Stimulated activated CD8-positive, alpha-beta memory T cell treated with anti-CD3 and anti-CD28 coated beads, Interleukin-15, amount 100 ng/mL, for 48 hours (primary cell): ENCODE data around the gene COX6A2.
"Not testable (repeated sequence)": the region's sequence is repeated elsewhere in the genome, so short reads cannot be mapped to it uniquely, and the experiment has no call there.

Experiments used
- DNase-seq, 2 donors: peaks; one replicate each; pipeline ENCODE4 v3.0.0-alpha.2; 2020; ENCODE audit warnings: low read depth in 2 of 2

Gene COX6A2

DNA sequence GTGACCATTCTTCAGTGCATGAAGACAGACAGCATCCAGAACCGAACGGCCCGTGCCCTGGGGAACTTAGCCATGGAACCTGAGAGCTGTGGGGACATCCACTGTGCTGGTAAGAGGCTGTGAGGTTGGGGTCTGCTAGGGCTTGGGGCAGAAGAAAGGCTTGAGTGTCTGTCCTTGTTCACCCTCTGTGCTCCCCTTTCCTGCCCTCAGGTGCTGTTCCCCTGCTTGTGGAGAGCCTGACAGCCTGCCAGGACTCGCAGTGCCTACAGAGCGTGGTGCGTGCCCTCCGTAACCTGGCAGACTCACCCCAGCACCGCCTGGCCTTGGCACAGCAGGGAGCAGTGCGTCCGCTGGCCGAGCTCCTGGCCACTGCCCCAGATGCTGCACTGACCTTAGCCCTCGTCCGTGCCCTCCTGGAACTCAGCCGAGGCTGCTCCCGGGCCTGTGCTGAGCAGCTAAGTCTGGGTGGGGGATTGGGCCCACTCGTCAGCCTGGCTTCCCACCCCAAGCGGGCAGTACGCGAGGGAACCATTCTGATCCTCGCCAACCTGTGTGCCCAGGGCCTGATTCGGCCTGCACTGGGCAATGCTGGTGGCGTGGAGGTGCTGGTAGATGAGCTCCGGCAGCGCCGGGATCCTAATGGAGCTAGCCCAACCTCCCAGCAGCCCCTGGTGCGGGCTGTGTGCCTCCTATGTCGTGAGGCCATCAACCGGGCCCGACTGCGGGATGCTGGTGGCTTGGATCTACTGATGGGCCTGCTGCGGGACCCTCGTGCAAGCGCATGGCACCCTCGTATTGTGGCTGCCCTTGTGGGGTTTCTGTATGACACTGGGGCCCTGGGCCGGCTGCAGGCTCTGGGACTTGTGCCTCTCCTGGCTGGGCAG is 34.0 kb upstream of the COX6A2 start:
- no peak for DNase-seq

DNA sequence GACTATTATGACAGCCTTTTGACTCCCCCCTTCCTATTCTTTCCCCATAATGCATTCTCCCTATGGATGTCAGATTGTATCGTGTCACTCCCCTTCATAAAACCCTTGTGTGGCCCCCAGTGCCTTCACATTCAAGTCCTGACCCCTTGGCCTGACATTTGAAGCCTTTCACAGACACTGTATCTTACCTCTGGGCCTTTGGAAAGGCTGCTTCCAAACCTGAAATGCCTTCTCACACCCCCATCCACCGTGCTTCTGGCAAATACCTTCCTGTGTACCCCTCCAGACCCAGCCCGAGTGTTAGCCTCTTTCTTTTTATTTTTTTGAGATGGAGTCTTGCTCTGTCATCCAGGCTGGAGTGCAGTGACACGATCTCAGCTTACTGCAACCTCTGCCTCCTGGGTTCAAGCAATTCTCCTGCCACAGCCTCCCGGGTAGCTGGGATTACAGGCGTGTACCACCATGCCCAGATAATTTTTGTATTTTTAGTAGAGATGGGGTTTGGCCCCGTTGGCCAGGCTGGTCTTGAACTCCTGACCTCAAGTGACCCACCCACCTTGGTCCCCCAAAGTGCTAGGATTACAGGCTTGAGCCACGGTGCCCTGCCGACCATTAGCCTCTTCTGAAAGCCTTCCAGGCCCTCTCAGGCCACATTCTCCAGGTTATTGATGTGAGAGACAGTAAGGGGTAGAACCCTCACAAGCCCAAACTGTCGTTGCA is 33.2 kb upstream of the COX6A2 start:
- no peak for DNase-seq

DNA sequence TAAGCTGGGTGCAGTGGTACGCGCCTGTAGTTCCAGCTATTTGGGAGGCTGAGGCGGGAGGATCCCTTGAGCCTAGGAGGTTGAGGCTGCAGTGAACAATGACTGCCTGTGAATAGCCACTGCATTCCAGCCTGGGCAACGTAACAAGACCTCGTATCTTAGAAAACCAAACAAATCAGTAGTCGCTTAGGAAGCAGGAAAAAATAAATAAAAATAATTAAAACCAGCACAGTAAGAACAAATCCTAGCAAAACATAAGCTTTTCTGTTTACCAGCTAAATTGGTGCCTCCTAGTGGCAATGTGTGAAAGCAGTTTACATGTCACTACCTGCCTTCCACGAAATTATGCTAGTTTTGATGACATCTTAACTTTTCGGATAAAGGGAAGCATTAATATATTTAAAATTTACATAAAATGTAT is 32.4 kb upstream of the COX6A2 start:
- DNase-seq: no peak

DNA sequence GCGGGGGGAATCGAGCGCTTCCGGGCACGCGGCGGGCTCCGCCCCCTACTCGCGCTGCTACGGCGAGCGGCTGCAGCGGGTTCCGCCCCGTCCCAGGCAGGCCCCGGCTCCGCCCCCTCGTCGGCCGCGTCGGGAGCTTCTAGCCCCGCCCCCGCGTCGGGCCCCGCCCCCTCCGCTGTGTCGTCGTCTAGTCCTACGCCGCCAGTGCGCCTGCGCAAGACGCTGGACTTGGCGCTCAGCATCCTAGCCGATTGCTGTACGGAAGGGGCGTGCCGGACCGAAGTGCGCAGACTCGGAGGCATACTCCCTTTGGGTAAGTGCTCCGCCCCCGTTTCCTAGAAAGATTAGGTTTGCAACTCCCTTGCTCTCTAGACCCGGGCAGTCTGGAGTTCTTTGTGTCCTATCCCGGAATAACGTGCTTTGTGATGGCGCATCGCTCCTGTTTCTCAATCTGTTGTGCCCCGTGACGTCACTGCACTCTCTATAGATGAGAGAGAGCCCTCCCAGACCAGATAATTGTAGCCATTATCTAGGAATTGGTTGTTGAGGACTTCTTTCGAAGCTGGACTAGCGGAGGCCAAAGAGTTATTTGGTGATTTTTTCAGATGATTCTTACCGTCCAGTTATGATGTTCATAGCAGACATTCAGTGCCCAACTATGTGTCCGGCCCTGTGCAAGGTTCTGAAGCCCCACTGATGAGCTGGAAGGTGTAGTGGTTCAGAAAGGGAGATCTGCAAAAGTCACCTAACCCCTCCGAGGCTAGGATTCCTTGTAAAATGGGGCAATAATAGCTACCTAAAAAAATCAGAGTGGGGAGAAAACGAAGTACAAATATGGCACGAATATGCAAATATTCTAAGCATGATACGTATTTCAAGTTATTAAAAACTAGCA is 31.8 kb upstream of the COX6A2 start:
- peak; percentile 100 for DNase-seq

- DNase-seq: peak; percentile 94 to 97
Measured at GRCh38 chr16:31458844-31459686, 30.9 kb upstream of the COX6A2 start, which contains the start of gene ARMC5. Gene ARMC5 (plus strand): TSS chr16:31459501. CDS start chr16:31459525, 24 bp downstream.

- DNase-seq: peak in 1 of 2 donors; percentile 43
Measured at GRCh38 chr16:31458073-31458843, 30.1 kb upstream of the COX6A2 start.

GRCh38 chr16:31456988-31457360 is 28.8 kb upstream of the COX6A2 start:
- no peak for DNase-seq

GRCh38 chr16:31455601-31456314 is 27.6 kb upstream of the COX6A2 start:
- DNase-seq: no peak

DNA sequence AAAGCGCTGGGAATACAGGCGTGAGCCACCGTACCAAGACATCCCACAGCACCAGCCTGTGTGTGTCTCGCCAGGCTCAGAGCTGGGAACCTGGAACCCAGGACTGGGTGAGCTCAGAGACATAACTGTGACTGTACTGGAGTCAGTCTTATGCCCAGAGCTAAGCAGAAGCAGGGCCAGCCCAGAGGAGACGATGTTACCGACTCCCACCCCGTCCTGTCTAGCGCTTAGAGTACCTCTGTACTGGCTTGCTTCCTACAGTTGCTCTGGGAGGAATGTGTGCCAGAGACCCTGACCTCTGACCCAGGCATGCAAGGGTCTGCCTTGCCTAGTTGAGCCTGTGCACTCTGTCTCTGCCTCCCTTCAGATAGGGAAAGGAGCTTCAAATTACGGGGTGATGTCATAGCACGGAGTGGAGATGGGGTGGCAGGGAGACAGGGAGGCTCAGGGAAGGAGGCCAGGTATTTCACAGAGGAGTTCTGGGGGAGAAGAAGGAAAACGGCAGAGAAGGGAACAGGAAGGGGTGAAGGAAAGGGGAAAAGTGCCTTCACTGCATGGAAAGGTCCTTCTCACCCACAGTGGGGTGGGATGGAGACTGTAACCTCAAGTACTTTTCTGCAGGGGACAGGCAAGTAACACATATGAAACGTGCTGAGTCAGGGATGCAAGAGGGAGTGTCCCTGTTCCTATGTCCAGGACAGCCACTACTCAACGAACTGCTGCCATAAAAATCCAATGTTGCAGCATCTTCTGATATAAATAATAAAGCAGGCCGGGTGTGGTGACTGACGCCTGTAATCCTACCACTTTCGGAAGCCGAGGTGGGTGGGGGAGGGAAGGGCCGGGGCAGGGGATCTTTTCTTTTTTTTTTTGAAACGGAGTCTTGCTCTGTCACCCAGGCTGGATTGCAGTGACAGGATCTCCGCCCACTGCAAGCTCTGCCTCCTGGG is 25.4 kb upstream of the COX6A2 start:
- no peak for DNase-seq

- DNase-seq: no peak
Measured at GRCh38 chr16:31452631-31453106, 24.5 kb upstream of the COX6A2 start.

GRCh38 chr16:31451681-31452351 is 23.7 kb upstream of the COX6A2 start:
- DNase-seq: no peak

DNA sequence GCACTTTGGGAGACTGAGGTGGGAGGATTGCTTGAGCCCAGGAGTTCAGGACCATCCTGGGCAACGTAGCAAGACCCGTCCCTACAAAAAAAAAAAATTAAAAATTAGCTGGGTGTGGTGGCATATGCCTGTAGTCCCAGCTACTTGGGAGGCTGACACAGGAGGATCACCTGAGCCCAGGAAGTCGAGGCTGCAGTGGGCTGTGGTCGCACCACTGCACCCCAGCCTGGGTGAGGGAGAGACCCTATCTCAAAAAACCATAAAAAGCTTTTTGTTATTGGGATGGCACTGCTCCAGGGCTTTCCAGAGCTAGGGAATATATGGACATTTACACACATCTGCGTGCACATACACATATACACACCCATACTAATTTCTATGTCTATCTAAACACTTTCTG is 23.0 kb upstream of the COX6A2 start:
- no peak for DNase-seq

DNA sequence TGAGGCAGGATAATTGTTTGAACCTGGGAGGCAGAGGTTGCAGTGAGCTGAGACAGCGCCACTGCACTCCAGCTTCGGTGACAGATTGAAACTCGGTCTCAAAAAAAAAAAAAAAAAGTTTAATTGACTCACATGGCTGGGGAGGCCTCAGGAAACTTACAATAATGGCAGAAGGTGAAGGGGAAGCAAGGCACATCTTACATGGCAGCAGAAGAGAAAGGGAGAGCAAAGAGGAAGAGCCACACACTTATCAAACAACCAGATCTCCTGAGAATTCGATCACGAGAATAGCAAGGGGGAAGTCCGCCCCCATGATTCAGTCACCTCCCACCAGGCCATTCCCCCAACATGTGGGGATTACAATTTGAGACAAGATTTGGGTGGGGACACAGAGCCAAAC is 17.8 kb upstream of the COX6A2 start:
- DNase-seq: not testable (repeated sequence)

GRCh38 chr16:31441956-31442355 is 13.8 kb upstream of the COX6A2 start:
- DNase-seq: no peak

DNA sequence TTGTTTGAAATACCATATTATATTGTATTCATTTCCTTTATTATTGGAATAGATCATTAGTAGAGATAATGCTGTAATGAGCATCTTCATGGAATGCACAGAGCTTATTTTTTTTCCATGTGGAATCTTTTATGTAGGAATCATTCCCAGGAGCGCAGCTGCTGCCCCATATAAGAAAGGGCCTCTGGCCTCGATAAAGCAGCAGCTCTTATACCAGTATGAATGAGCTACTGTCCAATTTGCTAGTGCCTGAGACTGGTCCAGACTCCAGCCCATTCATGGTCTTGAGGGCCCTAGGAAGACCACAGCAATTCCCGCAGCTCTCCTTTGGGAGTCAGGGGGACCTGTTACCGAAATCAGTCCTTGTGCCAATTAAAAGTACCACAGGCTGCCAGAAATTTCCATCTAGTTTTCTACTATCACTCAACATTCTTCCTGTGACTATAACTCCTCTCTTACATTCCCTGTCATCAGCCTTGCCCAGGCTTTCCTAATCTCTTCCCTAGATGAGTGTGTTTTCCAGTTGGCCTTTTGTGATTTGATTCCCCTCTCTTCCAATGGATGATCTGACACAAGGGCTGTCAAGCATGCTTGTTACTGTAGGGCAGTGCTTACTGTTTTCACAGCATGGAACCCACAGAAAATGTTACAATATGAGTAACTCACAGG is 12.5 kb upstream of the COX6A2 start:
- DNase-seq: no peak

DNA sequence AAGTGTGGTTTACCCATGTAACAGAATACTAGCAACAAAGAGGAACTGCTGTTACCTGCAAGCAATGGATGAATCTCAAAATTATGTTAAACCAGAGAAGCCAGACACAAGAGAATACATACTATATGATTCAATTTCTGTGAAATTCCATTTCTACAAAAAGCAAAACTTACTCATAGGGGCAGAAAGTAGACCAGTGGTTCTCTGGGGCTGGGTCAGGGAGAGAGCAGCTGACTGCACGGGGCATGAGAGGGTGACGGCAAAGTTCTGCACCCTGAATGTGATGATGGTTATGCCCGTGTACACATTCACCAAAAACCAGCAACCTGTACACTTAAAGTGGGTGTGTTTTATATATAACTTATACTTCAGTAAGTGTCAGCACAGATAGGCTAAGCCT is 11.4 kb upstream of the COX6A2 start:
- DNase-seq: no peak

DNA sequence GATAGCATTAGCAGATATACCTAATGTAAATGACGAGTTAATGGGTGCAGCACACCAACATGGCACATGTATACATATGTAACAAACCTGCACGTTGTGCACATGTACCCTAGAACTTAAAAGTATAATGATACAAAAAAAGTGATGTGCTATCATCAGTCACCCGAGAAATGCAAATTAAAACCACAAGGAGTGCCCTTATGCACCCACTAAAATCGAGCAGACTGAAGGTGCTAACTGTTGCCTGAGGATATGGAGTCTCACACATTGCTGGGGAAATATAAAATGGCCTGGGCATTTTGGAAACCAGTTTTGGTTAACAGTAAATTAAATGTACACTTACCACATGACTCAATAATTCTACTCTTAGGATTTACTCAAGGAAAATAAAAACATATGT is 10.9 kb upstream of the COX6A2 start:
- not testable (repeated sequence) for DNase-seq
